Panc1 (cell line): ENCODE data around the gene YDJC. TPM values are rescaled to one million over a fixed set of nuclear protein-coding genes. Genes with fewer than 3 reads are reported as not detected.

Source experiments
- ATAC-seq: fragments of 200-7000 bp; cut with Tn5 transposase; 2 replicates; pipeline ENCODE4 v1.9.1; 2020; ENCODE audit warnings: mild to moderate bottlenecking, moderate library complexity
- BruUV-seq: library from RNA; stranded (reverse); fragments of 400-500 nt; replicated peaks from 2 replicates; lab custom pipeline; 2021; lab: Mats Ljungman, UMichigan
- CTCF ChIA-PET: fragments of 300-600 bp; sonication (Branson Sonifier 250); formaldehyde crosslinking; loops from one replicate; lab custom pipeline; 2022; ENCODE audit warnings: antibody characterized with exemption; lab: Charles Lee
- POLR2A ChIA-PET: fragments of 300-600 bp; sonication (Branson Sonifier 250); formaldehyde crosslinking; loops from one replicate; lab custom pipeline; 2022; ENCODE audit warnings: antibody characterized with exemption; lab: Charles Lee
- DNase-seq: peaks from one replicate; pipeline ENCODE4 v3.0.0-alpha.2; 2010; ENCODE audit warnings: low read depth, low spot score
- H3K27ac ChIP-seq: 2 replicates; pipeline ENCODE4 v1.5.1; 2011; ENCODE audit warnings: mild to moderate bottlenecking, low read length, inconsistent platforms
- H3K27me3 ChIP-seq: fragments of 200-500 bp; sonication (Bioruptor generic); 2 replicates; pipeline ENCODE4 v1.6.0; 2014; ENCODE audit warnings: low read length, inconsistent platforms; ENCODE audit not compliant: control insufficient read depth, insufficient read depth
- H3K36me3 ChIP-seq: fragments of 200-500 bp; sonication (Bioruptor generic); 2 replicates; pipeline ENCODE4 v1.5.1; 2014; ENCODE audit warnings: inconsistent platforms, mild to moderate bottlenecking, low read length, moderate library complexity; ENCODE audit not compliant: control insufficient read depth, insufficient read depth
- H3K4me1 ChIP-seq: 2 replicates; pipeline ENCODE4 v1.5.1; 2011; ENCODE audit warnings: inconsistent platforms, mild to moderate bottlenecking, low read length, moderate library complexity; ENCODE audit not compliant: control insufficient read depth, insufficient read depth
- H3K4me3 ChIP-seq, 2 experiments: 2 replicates each; pipeline ENCODE4 v1.5.1; 2011 to 2012; ENCODE audit warnings: low read depth in 2 of 2, low read length in 2 of 2, mild to moderate bottlenecking in 2 of 2, inconsistent platforms in 1 of 2, moderate library complexity in 1 of 2
- H3K9me3 ChIP-seq: fragments of 200-500 bp; sonication (Bioruptor generic); 2 replicates; pipeline ENCODE4 v1.5.1; 2014; ENCODE audit warnings: low read depth, mild to moderate bottlenecking, inconsistent platforms, low read length, moderate library complexity; ENCODE audit not compliant: control insufficient read depth, insufficient read depth
- POLR2AphosphoS5 ChIP-seq: IDR thresholded peaks from 2 replicates; pipeline ENCODE4 v1.6.1; 2012; ENCODE audit warnings: mild to moderate bottlenecking, low read depth, low read length, moderate library complexity
- SIN3A ChIP-seq: IDR thresholded peaks from 2 replicates; pipeline ENCODE4 v1.6.1; 2012; ENCODE audit warnings: low read depth, mild to moderate bottlenecking, low read length, moderate library complexity, borderline replicate concordance; ENCODE audit not compliant: insufficient read depth
- TCF7L2 ChIP-seq: IDR thresholded peaks from 2 replicates; pipeline ENCODE4 v1.6.1; 2011; ENCODE audit warnings: mild to moderate bottlenecking, low read depth, low read length, inconsistent platforms
- in situ Hi-C: cut with HindIII; loops from 2 replicates; pipeline ENCODE4 v1.10.0; 2016; ENCODE audit warnings: low sequenced_read_pairs, low pct_unique_long_range_greater_than_20kb
- intact Hi-C: fragments of 100-400 bp; cut with micrococcal nuclease; formaldehyde crosslinking; loops from one replicate; pipeline ENCODE4 v1.10.0; 2022; ENCODE audit not compliant: unreplicated experiment
- total RNA-seq: library from RNA; stranded (reverse); gene quantifications from one replicate; pipeline ENCODE4 v1.2.1, GENCODE V29; 2021; ENCODE audit not compliant: unreplicated experiment
- TF ChIP-seq, protein P1 (sequence below): fragments of 450-650 bp; IDR thresholded peaks from 2 replicates; pipeline ENCODE4 v1.5.1; 2017; ENCODE audit warnings: mild to moderate bottlenecking
- TF ChIP-seq, protein P2 (sequence below), 2 experiments: IDR thresholded peaks; 2 replicates each; pipeline ENCODE4 v1.6.1; 2011 to 2012; ENCODE audit warnings: low read depth in 2 of 2, control low read depth in 1 of 2, low read length in 1 of 2, mild to moderate bottlenecking in 1 of 2, moderate library complexity in 1 of 2; ENCODE audit not compliant: insufficient read depth in 1 of 2

The YDJC gene
- total RNA-seq, 1 experiment from 2014 or later: 60.6 TPM

DNA sequence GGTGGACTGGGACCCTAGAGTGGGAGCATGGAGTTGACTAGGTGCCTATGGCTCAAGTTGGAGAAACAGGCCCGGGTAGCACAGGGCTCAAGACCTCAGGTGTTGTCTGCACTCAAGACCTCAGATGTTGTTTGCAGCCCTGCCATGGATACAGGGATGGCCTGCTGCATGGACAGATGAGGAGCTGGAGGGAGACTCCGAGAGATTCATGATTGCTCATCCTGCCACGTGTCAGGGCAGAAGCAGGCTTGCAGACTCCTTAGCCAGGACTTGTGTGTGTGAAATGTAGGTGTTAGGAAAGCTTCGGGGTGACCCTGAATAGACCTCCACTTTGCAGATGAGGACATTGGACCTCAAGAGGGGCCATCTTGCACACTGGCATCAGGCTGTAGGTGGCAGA is 3.7 kb upstream of the YDJC start:
- H3K4me3 ChIP-seq: no peak overlapping the region
- H3K4me1 ChIP-seq: no peaks in the 10 kb centered on the region; the same call in 1 of the 2 replicates
- H3K27ac ChIP-seq: no peak overlapping the region
- in situ Hi-C loops (no loop called here), intact Hi-C loops (no loop called here)
- no peaks in the 10 kb centered on the region for H3K27me3 ChIP-seq
- TF ChIP-seq, protein P1, sequence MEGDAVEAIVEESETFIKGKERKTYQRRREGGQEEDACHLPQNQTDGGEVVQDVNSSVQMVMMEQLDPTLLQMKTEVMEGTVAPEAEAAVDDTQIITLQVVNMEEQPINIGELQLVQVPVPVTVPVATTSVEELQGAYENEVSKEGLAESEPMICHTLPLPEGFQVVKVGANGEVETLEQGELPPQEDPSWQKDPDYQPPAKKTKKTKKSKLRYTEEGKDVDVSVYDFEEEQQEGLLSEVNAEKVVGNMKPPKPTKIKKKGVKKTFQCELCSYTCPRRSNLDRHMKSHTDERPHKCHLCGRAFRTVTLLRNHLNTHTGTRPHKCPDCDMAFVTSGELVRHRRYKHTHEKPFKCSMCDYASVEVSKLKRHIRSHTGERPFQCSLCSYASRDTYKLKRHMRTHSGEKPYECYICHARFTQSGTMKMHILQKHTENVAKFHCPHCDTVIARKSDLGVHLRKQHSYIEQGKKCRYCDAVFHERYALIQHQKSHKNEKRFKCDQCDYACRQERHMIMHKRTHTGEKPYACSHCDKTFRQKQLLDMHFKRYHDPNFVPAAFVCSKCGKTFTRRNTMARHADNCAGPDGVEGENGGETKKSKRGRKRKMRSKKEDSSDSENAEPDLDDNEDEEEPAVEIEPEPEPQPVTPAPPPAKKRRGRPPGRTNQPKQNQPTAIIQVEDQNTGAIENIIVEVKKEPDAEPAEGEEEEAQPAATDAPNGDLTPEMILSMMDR: no peak
- TF ChIP-seq SIN3A: no peak
- TF ChIP-seq, protein P2, sequence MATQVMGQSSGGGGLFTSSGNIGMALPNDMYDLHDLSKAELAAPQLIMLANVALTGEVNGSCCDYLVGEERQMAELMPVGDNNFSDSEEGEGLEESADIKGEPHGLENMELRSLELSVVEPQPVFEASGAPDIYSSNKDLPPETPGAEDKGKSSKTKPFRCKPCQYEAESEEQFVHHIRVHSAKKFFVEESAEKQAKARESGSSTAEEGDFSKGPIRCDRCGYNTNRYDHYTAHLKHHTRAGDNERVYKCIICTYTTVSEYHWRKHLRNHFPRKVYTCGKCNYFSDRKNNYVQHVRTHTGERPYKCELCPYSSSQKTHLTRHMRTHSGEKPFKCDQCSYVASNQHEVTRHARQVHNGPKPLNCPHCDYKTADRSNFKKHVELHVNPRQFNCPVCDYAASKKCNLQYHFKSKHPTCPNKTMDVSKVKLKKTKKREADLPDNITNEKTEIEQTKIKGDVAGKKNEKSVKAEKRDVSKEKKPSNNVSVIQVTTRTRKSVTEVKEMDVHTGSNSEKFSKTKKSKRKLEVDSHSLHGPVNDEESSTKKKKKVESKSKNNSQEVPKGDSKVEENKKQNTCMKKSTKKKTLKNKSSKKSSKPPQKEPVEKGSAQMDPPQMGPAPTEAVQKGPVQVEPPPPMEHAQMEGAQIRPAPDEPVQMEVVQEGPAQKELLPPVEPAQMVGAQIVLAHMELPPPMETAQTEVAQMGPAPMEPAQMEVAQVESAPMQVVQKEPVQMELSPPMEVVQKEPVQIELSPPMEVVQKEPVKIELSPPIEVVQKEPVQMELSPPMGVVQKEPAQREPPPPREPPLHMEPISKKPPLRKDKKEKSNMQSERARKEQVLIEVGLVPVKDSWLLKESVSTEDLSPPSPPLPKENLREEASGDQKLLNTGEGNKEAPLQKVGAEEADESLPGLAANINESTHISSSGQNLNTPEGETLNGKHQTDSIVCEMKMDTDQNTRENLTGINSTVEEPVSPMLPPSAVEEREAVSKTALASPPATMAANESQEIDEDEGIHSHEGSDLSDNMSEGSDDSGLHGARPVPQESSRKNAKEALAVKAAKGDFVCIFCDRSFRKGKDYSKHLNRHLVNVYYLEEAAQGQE (IDR thresholded peaks at IDR 0.05; ENCODE audit: insufficient read depth in 1 of 2, low read depth in 2 of 2, low read length in 1 of 2): no peak
- TF ChIP-seq POLR2AphosphoS5: no peak
- TF ChIP-seq TCF7L2: no peak
- ChIA-PET CTCF (no interaction called here), POLR2A (no interaction called here)
- no peaks in the 10 kb centered on the region for H3K36me3 ChIP-seq
- BruUV-seq: no TSS peak
- DNase-seq: no peak
- H3K9me3 ChIP-seq: no peaks in the 10 kb centered on the region
- ATAC-seq: no peak

DNA sequence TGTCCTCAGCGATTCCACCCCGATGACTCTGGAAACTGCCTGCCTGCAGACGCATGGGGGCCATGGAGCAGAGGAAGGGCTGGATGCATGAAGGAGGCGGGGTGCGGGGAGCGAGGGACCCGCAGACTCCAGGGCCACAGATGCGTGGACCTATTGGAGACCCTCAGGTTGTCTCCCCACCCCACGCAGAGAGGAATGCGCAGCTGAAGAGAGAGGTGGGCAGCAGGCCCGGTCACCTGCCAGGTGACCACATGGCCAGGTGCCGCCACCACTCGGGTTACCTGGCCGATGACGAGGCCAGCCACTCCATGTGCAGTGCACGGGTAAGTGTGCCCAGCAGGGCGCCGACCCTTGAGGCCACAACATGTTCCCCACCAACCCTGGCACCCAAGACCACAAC is 3.1 kb upstream of the YDJC start:
- Histone ChIP-seq H3K4me3 (no peak overlapping the region), H3K36me3 (no peaks in the 10 kb centered on the region), H3K27ac (no peak overlapping the region), H3K27me3 (no peaks in the 10 kb centered on the region), H3K9me3 (no peaks in the 10 kb centered on the region), H3K4me1 (peaks cover 4% of the 10 kb centered on the region)
- DNase-seq: no peak
- intact Hi-C loops (no loop called here), in situ Hi-C loops (no loop called here)
- TF ChIP-seq, protein P2 (IDR thresholded peaks at IDR 0.05; ENCODE audit: insufficient read depth in 1 of 2, low read depth in 2 of 2, low read length in 1 of 2): no peak
- TF ChIP-seq SIN3A: no peak
- TF ChIP-seq TCF7L2: no peak
- TF ChIP-seq POLR2AphosphoS5: no peak
- TF ChIP-seq, protein P1: no peak
- ChIA-PET CTCF (no interaction called here), POLR2A (no interaction called here)
- no peak for ATAC-seq
- no TSS peak for BruUV-seq
